Loucy (cell line): ENCODE results near the gene OS9.
"Not testable (repeated sequence)": the region's sequence is repeated elsewhere in the genome, so short reads cannot be mapped to it uniquely, and the experiment has no call there.

Experiments used
- H2AFZ ChIP-seq: fragments of 200-600 bp; sonication (generic); 2 replicates; pipeline ENCODE4 v1.6.0; 2016; ENCODE audit warnings: antibody characterized with exemption, mild to moderate bottlenecking, low read length, moderate library complexity
- H3F3A ChIP-seq: fragments of 200-600 bp; 2 replicates; pipeline ENCODE4 v1.6.0; 2016; ENCODE audit warnings: antibody characterized with exemption, low read depth, mild to moderate bottlenecking
- H3K27me3 ChIP-seq: fragments of 200-600 bp; sonication (generic); 2 replicates; pipeline ENCODE4 v1.6.1; 2014; ENCODE audit warnings: low read length, mild to moderate bottlenecking; ENCODE audit not compliant: insufficient read depth, poor library complexity, severe bottlenecking
- H3K36me3 ChIP-seq: fragments of 200-600 bp; sonication (generic); 2 replicates; pipeline ENCODE4 v1.6.1; 2016; ENCODE audit warnings: low read length; ENCODE audit not compliant: insufficient read depth
- H3K4me1 ChIP-seq: fragments of 200-600 bp; sonication (generic); 2 replicates; pipeline ENCODE4 v1.5.1; 2014; ENCODE audit warnings: low read length, mild to moderate bottlenecking; ENCODE audit not compliant: insufficient read depth, poor library complexity, severe bottlenecking
- H3K4me2 ChIP-seq: fragments of 200-600 bp; sonication (generic); 2 replicates; pipeline ENCODE4 v1.6.0; 2014; ENCODE audit warnings: antibody characterized with exemption, low read length, low read depth, mild to moderate bottlenecking; ENCODE audit not compliant: poor library complexity, severe bottlenecking
- H3K4me3 ChIP-seq: fragments of 200-600 bp; sonication (generic); 2 replicates; pipeline ENCODE4 v1.5.1; 2014; ENCODE audit warnings: low read length, mild to moderate bottlenecking, mixed read lengths; ENCODE audit not compliant: poor library complexity, severe bottlenecking
- H3K79me2 ChIP-seq: fragments of 200-600 bp; sonication (generic); 2 replicates; pipeline ENCODE4 v1.6.1; 2014; ENCODE audit warnings: low read length; ENCODE audit not compliant: insufficient read depth
- H3K9ac ChIP-seq: fragments of 200-600 bp; sonication (generic); 2 replicates; pipeline ENCODE4 v1.6.0; 2014; ENCODE audit warnings: mild to moderate bottlenecking, low read depth, low read length, moderate library complexity; ENCODE audit not compliant: poor library complexity, severe bottlenecking
- H3K9me2 ChIP-seq: fragments of 200-600 bp; sonication (generic); replicated peaks from 2 replicates; pipeline ENCODE4 v1.6.1; 2016; ENCODE audit warnings: low read depth, low read length, mixed read lengths
- H3K9me3 ChIP-seq: fragments of 200-600 bp; sonication (generic); 2 replicates; pipeline ENCODE4 v1.6.1; 2014; ENCODE audit warnings: mild to moderate bottlenecking, antibody characterized with exemption, low read length, low read depth; ENCODE audit not compliant: insufficient read depth
- H4K20me1 ChIP-seq: fragments of 200-600 bp; sonication (generic); 2 replicates; pipeline ENCODE4 v1.6.0; 2014; ENCODE audit warnings: antibody characterized with exemption, low read length, mild to moderate bottlenecking; ENCODE audit not compliant: insufficient read depth, poor library complexity, severe bottlenecking
- CTCF ChIP-seq: fragments of 200-600 bp; sonication (generic); conservative IDR thresholded peaks from 2 replicates; pipeline ENCODE4 v1.5.1; 2014; ENCODE audit warnings: mild to moderate bottlenecking, antibody characterized with exemption, low read length
- EZH2phosphoT487 ChIP-seq: fragments of 200-600 bp; IDR thresholded peaks from 2 replicates; pipeline ENCODE4 v1.6.1; 2018; ENCODE audit warnings: antibody characterized with exemption, mild to moderate bottlenecking, moderate library complexity, borderline replicate concordance

Gene OS9

GRCh38 chr12:57713209-57713608, 19.3 kb downstream of the OS9 start:
- H2AFZ ChIP-seq, result no peak overlapping the region
- H3K4me3 ChIP-seq, result no peak overlapping the region
- H3K4me1 ChIP-seq, result no peaks in the 10 kb centered on the region
- peaks cover 23% of the 10 kb centered on the region; the same call in 1 of the 2 replicates for H3K36me3 ChIP-seq
- no peak overlapping the region for H3K9ac ChIP-seq
- H3K4me2 ChIP-seq, result no peak overlapping the region
- TF ChIP-seq CTCF (no peak), EZH2phosphoT487 (no peak)
- no peaks in the 10 kb centered on the region for H3K9me2 ChIP-seq
- H3K79me2 ChIP-seq, result no peaks in the 10 kb centered on the region
- no peaks in the 10 kb centered on the region for H4K20me1 ChIP-seq
- H3K27me3 ChIP-seq, result no peaks in the 10 kb centered on the region
- H3F3A ChIP-seq, result no peaks in the 10 kb centered on the region
- no peaks in the 10 kb centered on the region for H3K9me3 ChIP-seq

GRCh38 chr12:57715036-57715748, 21.3 kb downstream of the OS9 start:
- not testable (repeated sequence) for H3K9me3 ChIP-seq, H3K9ac ChIP-seq, H3K4me1 ChIP-seq, H2AFZ ChIP-seq, H3F3A ChIP-seq, H3K4me2 ChIP-seq, H3K27me3 ChIP-seq, H3K9me2 ChIP-seq, H3K4me3 ChIP-seq, H3K79me2 ChIP-seq, H4K20me1 ChIP-seq
- H3K36me3 ChIP-seq, result peaks cover 42% of the 10 kb centered on the region; the same call in 1 of the 2 replicates

GRCh38 chr12:57715786-57716185, 21.9 kb downstream of the OS9 start:
- no peaks in the 10 kb centered on the region for H3K4me1 ChIP-seq
- H2AFZ ChIP-seq, result no peak overlapping the region
- peaks cover 44% of the 10 kb centered on the region; the same call in 1 of the 2 replicates for H3K36me3 ChIP-seq
- H3K79me2 ChIP-seq, result no peaks in the 10 kb centered on the region
- no peaks in the 10 kb centered on the region for H3K9me3 ChIP-seq
- no peak for TF ChIP-seq EZH2phosphoT487
- no peak for TF ChIP-seq CTCF
- H3K4me3 ChIP-seq, result no peak overlapping the region
- no peak overlapping the region for H3K4me2 ChIP-seq
- H3F3A ChIP-seq, result no peaks in the 10 kb centered on the region
- H3K9ac ChIP-seq, result no peak overlapping the region
- no peaks in the 10 kb centered on the region for H4K20me1 ChIP-seq
- no peaks in the 10 kb centered on the region for H3K9me2 ChIP-seq
- no peaks in the 10 kb centered on the region for H3K27me3 ChIP-seq

GRCh38 chr12:57716305-57716704, 22.4 kb downstream of the OS9 start:
- H3K79me2 ChIP-seq, result no peaks in the 10 kb centered on the region
- H3K27me3 ChIP-seq, result no peaks in the 10 kb centered on the region
- H3K9me3 ChIP-seq, result no peaks in the 10 kb centered on the region
- no peaks in the 10 kb centered on the region for H4K20me1 ChIP-seq
- TF ChIP-seq CTCF, result no peak
- no peak for TF ChIP-seq EZH2phosphoT487
- no peak overlapping the region for H3K4me2 ChIP-seq
- no peaks in the 10 kb centered on the region for H3F3A ChIP-seq
- H3K9me2 ChIP-seq, result no peaks in the 10 kb centered on the region
- H3K36me3 ChIP-seq, result peaks cover 44% of the 10 kb centered on the region; the same call in 1 of the 2 replicates
- no peak overlapping the region for H3K9ac ChIP-seq
- H2AFZ ChIP-seq, result no peak overlapping the region
- H3K4me1 ChIP-seq, result no peaks in the 10 kb centered on the region
- H3K4me3 ChIP-seq, result no peak overlapping the region
